ENCODE data around the gene EDAR. TPM values are rescaled to one million over a fixed set of nuclear protein-coding genes. Genes with fewer than 3 reads are reported as not detected.

EDAR gene
- total RNA-seq = not detected in 2 replicates

GRCh38 chr2:108988796-108989713, at the start of gene EDAR:
Gene EDAR, minus strand, starts transcription at chr2:108989220. Its CDS starts 58,206 bp downstream, at chr2:108931014.

Other genes with a start within 250 kb of the EDAR start
- gene CCDC138, start 202.4 kb downstream of the EDAR start, total RNA-seq = 3.4 and 3.7 TPM in 2 replicates
- 21.8 and 24.6 TPM in 2 replicates for gene SH3RF3, start 140.0 kb upstream of the EDAR start, total RNA-seq